ENCODE measurements around the gene HRAS.

Gene HRAS

DNA sequence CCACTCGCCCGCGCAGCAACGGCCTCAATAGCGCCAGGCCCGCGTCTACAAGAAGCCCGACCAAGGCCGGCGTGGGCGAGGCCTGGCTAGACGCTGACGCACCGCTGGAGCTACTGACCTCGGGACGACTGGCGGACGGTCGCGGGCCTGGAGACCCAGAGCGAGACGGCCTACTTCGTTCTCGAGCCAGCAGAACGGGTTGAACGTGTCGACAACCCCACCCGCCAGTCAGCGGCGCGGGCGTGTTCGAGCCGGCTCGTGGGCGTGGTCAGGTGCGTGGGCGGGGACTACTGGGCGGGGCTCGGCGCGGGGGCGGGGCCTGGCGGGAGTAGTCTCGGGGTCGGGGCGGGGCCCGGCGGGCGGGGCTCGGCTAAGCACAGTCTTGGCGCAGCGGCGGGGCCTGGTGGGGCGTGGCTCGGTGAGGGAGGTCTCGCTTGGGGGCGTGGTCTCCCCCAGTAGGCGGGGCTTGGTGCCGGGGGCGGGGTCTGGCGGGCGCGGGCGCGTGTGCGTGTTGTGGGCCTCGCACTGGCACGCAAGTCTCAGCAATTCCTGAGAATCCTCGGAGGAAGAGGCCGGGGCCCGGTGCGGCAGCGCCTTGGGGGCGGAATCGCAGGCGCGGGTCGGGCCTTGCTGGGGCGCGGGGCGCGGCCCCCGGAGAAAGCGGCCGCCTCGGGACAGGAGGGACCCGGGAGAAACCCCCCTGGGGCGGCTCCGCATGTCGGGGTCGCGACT is 28.2 kb downstream of the HRAS start, which contains the start of gene RNH1:
Gene RNH1, minus strand, starts transcription at position 248 of the 732 bp plus-strand sequence. CDS start 5,080 bp downstream, outside the sequence.
- peak; percentile 100 for DNase-seq

DNA sequence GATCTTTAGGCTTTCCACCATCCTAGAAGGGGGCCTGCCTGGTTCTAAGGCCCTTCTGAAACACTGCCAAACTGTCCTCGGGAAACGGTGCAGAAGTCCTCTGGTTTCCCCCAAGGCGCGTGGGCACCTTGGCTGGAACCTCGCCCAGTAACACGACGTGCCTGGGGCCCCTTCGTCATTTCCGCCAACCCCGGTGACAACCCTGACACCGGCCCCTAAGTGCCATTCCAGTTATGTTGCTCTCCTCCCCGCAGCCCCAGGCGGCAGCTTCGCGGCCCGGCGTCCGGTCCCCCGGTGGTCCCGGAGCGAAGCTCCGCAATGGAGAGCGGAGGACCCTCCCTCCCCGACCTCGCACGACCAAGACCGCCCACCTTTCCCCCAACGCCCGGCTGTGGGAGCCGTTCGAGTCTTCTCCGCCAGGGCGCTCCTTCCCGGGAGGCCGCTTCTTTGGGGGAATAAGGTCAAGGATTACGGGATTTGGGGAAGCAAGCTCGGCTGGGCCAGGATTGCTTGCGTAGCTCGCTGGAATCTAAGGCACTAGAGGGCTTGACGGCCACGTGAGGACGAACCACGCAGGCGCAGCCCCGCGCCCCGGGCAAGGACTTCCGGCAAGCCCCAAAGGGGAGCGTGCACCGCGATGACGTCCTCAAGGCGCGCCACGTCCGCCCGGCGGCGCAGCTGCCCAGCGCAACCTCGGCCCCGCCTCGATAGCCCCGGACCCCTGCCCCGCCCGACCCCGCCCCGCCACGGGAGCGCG is 29.0 kb downstream of the HRAS start:
- DNase-seq = peak; percentile 98

DNA sequence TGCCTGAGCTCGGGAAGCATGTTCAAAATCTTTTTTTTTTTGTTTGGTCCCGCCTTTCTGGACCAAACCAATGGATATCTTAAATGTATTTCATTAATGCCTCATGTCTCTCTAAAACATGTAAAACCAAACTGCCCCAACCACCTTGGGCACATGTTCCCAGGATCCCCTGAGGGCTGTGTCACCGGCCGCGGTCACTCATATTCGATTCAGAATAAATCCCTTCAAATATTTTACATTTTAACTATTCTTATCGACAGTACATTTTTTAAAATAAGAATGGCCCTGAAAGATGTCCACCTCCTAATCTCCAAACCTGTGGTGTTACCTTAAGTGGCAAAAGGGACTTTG is 30.4 kb downstream of the HRAS start:
- DNase-seq = no peak

DNA sequence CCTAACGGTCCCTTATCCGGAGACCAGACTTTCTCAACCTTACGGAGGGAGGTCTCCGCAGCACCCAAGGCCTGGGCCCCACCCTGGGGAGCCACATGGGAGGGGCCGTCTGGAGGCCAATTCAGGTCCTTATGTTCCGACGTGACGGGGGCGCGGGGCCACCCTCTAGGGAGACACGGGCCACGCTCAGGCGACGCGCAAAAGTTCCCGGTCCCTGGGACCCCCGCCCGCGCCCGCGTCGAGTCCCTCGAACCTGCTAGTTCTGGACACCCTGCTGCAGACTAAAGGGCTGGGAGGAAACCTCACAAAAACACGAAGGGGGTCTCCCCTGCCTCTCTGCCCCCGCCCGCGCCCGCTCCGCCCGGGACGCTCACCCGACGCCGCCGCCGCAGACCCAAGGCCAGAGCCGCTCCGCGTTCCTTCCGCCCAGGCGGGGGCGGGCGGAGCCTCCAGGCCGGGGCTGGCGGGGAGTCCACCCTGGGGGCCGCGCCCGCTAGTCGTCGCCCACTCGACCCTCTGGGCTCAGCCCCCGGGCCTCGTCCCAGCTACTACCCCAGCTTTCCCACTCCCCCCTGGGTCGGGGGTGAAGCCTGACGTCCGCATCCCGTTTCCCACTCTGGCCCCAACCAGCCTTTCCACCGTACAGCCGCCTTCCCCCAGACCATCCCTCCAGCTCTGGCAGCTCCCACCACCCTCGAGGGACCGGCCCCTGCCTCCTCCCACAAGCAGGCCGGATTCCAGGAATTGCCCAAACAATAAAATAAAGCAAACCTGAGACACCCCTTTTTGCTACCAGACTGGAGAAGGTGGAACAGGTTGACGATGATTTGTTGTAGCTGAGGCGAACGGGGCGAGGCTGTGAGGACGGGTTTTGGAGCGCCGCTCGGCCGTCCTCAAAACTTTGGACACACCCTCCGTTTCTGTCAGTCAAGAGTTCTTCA is 31.1 kb downstream of the HRAS start:
- DNase-seq = no peak

DNA sequence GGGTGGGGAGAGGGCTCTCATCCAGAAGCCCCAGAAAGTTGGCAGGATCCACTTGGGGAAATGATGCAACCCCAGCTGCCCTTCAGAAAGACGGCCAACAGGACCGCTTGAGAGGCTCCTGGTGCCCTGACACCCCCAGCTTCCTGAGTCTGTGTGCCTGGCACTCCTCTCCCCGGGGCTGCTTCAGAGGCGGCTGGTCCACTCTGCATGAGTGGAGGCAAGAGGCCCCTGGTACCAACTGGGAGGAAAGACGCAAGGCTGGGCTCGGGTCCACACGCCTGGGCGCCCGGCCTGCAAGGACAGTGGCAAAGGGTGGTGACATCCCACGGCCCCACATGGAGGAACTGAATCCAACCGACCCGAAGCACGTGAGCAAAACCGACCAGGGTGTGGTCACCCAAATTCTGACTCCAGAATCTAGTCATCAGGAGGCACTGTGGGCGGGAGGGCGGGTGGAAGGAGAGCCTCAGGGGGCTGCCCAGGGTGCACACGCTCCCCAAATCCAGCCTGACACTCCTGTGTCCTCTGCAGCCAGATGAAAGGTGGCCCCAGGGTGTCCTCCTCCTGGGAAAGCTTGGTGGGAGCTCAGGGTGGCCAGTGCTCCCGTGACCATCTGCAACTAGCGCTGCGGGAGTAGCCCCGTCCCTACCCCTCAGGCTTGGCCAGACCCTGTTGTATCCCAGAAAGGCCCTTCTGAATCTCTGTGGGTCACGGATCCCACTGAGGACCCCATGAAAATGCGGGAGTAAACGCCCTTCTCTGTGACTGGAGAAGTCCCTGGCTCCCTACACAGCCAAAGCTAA is 32.0 kb downstream of the HRAS start:
- DNase-seq = no peak

DNA sequence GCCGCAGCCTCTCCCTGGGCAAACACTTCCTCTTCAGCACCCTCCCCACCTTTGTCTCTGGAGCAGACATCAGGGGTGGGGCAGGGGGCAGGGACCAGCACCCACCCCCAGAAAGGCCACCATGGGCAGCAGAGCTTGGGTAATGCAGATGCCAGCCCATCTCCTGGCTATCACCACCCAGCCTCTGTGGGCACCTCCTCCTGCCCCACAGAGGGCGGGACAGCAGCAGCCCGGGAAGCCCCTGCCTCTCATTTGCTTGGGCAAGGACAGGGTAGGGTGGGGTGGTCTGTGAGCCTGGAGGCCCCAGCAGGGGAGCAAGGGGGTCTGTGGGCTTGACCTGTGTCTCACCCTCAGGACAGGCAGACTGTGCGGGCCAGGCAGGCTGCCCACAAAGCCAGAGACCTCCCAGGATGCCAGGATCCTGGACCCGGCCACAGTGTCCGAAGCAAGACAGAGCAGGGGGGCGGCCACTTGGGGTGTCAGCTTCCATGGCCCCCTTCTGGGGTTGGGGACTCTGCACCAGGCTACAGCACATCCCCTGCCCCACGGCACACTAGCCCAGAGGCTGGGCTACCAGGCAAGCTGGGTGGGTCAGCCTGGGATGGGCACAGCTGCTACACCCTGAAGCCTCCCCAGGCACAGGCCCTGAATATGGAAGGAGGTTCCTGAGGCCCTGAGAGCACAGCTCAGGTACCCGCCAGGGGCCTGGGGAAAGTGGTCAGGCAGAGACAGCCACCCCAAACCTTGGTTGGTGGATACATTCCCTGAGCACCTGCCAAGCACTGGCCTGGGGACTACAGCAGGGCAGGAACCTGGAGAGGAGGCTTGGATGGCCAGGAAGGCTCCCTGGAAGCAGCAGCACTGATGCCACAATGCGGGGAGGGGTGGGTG is 32.8 kb downstream of the HRAS start:
- no peak for DNase-seq

DNA sequence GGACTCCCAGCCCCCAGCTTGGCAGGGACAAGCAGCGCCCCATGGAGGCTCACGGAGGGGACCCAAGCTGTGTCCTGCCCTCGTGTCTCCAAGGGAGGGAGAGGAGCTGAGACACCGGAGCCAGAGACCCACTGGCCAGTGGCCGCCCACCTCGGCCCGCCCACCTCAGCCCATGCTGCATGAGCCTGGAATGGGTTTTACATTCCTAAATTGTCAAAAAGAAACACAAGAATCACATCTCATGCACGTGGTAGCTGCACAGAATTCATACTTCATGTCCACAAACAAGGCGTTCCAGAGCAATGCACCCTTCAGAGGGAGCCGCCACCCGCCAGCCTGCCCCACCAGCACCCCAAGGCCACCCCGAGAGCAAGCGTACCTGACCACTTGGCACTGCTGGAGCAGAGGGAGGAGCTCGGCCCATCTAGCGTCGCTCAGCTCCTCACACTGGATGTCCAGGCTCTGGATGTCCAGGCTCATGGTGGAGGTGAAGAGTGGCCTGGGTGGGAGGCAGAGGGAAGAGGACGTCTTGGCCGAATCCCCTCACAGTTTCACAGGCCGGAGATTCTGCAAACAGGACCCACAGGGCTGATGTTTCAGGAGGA is 33.6 kb downstream of the HRAS start:
- DNase-seq = no peak

DNA sequence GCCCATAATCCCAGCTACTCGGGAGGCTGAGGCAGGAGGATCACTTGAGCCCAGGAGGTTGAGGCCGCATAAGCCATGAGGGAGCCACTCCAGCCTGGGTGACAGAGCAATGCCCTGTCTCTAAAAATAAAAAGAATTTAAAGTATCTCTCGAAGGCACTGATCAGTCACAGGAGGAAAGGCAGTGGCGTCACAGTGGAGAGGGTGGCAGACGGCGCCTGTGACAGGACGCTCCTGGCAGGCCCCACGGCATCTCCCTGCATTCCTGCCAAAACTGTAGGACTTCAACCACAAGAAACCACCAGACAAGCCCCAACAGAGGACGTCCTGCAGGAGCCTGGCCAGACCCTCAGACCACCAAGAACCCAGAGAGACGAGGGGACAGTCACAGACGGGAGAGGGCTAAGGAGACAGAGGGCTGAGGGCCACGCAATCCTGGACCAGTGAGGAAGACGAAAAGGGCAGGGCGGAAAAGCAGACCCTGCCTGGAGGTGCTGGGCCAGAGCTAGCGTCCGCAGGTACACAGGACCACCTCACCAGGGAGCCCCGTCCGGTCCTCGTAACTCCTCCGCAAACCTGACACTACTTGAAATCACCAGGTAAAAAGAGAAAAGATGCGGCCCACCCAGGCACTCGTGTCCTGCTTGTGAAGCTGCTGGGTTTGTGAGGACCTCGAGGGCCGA is 34.2 kb downstream of the HRAS start:
- no peak for DNase-seq

DNA sequence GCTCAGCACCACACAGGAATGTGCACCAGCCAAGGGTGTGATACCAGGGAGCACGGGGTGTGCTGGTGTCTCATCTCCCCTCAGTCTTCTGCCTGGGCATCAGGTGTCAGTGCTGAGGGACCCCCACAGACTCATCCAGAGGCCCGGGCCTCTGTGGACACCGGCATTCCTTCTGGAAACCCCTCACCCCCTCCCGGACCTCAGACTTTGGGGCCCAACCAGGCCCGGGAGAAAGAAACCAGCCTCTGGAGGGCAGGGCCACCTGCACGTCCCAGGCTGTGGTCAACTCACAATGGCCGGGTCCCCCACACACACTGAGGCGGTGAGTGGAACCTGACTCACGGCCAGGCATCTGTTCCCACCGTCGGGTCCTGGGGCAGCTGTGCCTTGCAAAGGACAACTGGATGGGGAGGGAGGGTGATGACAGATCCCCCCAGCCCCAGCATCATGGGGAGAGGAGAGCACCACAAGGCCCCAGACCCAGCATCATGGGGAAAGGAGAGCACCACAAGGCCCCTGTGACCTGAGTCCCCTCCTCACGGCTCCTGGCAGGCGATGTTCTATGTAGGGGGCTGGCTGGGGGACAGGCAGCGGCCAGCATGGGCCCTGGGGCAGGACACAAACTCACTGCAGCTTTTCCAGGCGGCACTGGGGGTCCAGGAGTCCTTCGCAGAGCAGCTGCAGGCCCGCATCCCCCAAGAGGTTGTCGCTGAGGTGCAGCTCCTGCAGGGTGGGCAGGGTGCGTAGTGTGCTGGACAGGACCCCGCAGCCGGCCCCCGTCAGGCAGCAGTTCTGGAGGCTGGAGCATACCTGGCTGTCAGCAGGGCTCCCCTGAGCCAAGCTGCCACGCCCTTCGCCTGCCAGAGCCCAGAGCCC is 35.9 kb downstream of the HRAS start:
- no peak for DNase-seq

DNA sequence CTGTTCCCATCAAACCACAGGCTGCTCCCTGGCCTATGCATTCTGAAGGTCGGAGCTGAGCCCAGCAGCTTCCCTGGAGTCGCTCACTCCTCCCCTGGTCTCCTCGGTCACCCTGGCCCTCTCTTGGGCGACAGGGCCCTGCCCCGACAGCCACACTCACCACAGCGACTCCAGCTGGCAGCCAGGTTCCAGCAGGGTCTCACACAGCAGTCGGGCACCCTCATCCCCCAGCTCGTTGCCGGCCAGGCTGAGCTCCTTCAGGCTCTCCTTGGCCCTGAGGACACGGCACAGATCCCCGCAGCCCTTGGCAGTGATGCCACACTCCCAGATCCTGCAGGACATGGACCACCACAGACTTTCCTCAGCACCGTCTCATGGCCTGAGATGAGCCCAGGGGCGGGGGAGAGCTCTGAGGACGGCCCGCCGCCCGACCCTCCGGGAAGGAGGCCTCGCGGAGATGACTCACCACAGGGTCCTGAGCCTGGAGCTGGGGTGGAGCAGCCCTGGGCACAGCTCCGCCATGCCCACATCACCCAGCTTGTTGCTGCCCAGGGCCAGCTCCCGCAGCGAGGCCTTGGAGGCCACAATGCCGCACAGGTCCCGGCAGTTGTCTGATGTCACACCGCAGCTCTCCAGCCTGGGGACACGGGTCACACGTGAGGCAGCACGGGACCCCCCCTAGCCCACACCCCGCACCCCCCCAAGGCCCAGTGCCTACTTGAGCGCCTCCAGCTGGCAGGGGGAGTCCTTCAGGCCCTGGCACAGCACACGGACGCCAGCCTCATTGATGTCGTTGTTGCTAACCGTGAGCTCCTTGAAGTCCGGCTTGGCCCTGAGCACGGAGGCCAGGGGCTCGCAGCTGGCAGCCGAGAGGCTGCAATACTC is 36.8 kb downstream of the HRAS start:
- DNase-seq = no peak

DNA sequence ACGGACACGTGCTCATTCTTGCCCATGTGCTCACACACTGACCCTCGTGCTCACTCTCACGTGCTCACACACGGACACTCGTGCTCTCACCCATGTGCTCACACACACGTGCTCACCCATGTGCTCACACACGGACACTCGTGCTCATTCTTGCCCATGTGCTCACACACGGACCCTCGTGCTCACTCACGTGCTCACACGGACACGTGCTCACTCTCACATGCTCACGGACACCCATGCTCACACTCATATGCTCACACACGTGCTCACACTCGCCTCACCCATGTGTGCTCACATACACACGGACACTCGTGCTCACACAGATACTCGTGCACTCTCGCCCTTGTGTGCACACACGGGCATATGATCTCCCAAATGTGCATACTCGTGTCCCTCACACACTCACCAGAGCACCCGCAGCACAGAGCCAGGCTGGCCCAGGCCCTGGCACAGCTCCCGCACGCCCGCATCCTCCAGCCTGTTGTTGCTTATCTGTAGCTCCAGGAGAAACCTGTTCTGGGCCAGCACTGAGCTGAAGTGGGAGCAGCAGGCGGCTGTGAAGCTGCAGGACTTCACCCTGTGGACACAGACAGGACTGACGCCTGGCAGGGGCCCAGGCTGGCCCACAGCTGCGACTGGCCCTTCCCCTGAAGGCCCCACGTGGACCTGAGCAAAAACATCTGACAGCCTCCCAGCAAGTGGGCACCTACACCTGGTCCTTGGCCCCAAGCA is 37.6 kb downstream of the HRAS start:
- DNase-seq = no peak

DNA sequence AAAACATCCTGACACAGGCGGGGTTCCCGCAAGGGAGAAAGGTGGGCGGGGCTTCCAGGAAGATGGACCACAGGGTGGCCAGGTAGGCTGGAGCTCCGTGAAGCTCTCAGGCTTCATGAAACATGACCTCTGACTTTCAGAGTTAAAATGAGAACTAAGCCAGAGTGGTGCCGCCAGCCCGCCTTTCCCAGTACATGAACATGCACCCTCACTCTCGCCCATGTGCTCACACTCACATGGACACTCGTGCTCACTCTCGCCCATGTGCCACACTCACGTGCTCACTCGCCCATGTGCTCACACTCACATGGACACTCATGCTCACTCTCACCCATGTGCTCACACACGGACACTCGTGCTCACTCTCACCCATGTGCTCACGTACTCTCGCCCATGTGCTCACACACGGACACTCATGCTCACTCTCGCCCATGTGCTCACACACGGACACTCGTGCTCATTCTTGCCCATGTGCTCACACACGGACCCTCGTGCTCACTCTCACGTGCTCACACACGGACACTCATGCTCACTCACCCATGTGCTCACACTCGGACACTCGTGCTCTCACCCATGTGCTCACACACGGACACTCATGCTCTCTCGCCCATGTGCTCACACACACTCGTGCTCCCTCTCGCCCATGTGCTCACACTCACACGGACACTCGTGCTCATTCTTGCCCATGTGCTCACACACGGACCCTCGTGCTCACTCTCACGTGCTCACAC is 38.4 kb downstream of the HRAS start:
- DNase-seq = no peak

DNA sequence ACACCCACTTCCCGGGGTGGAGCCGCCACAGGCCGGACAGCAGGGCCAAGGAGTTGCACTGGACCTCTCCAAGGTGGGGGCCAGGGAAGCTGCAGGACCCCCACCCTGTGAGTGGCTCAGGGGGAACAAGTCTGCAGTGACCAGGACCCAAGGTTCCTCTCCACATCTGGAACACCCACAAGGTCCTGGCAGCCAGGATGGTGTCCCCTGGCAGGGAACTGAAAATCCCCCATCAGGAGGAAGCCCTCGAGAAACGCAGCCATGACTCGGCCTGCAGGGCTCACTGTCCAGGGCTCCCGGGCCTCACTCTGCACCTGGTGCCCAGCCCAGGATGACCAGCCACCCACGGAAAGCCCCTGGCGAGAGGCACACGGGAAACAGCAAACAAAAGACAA is 39.8 kb downstream of the HRAS start:
- DNase-seq = no peak

DNA sequence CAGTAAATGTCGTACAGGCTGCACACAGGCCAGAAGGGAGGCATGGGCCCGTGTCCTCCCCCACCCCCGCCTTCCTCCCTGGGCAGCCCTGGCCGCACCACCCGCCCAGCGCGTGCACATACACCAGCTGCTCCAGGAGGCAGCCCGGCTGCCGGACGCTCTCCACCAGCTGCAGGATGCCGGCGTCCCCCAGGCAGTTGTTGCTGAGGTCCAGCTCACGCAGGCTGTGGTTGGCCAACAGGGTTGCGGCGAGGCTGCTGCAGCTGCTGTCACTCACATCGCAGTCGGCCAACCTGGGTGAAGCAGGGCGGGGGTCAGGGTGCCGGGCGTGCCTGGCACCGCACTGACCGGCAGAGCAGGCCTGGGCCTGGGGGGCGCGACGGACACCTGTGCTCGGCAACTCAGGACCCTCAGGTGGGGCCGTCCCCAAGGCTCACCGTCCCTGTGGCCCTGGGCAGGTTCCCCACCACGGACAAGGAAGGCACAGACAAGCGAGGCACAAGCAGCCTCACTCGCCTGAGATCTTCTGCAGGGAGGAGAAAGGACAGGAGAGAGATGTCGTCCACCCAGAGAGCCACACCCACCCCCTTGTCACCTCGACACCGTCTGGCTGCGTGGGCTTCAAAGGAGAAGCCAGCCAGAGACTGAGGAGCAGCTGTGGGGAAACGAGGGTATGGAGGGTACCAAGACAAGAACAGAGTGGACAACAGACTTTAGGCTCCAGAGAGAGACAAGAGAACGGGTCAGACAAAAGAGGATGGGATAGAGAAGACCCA is 40.4 kb downstream of the HRAS start:
- DNase-seq = no peak

DNA sequence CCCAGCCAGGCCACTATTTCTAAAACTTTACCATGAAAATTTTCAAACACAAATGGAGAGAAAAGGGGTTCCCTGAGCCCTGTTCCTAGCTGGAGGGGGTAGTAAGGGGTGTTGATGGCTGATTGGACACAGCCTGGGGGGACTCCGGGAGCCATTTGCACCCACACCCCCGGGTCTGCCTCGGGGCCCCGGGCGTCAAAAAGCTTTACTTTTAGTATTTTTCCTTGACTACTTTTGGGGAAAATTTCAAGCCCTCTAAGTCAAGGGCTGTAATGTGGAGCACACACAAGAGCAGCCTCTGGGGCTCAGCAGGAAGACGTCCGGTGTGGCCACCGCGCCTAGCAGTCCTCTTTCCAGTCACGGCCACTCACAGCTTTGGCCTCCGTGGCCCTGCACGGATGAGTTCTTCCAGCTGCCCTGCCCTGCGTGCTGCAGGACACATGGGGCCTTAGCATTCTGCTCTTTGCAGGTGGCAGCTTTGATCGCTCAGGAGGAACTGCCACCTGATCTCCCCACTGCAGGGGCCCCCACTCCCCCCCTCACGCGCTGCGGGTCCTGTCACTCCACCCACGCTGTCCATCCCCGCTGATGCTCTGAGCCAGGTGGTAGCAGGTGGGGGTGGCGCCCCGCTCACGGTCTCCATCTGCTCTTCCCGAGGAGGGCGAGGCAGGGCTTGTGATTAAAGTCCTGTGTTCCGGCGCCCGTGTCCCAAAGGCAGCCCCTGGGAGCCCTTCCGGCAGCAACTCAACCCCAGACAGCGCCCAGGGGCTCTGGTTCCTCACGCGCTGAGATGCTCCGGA is 42.7 kb downstream of the HRAS start:
- DNase-seq = no peak

All from stimulated activated CD4-positive, alpha-beta T cell treated with anti-CD3 and anti-CD28 coated beads, Interleukin-4, amount 100 ng/mL, for 1 hour (primary cell).